HG03196 (cell line): ENCODE results near the gene IGF2R.
"Not testable (repeated sequence)": the region's sequence is repeated elsewhere in the genome, so short reads cannot be mapped to it uniquely, and the experiment has no call there.

Experiments
- ATAC-seq: cut with Tn5 transposase; IDR thresholded peaks from one replicate; pipeline ENCODE4 v1.9.1; 2021; ENCODE audit not compliant: unreplicated experiment

The IGF2R gene

DNA sequence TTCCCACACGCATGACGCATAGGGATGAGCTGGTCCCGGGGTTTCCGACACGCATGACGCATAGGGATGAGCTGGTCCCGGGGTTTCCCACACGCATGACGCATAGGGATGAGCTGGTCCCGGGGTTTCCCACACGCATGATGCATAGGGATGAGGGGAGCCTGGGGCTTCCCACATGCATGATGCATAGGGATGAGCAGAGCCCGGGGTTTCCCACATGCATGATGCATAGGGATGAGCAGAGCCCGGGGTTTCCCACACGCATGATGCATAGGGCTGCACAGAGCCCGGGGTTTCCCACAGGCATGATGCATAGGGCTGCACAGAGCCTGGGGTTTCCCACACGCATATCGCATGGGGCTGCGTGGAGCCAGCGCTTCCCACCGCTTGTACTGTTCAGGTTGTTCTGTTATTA lies 165.5 kb downstream of the IGF2R start:
- ATAC-seq, result not testable (repeated sequence)

DNA sequence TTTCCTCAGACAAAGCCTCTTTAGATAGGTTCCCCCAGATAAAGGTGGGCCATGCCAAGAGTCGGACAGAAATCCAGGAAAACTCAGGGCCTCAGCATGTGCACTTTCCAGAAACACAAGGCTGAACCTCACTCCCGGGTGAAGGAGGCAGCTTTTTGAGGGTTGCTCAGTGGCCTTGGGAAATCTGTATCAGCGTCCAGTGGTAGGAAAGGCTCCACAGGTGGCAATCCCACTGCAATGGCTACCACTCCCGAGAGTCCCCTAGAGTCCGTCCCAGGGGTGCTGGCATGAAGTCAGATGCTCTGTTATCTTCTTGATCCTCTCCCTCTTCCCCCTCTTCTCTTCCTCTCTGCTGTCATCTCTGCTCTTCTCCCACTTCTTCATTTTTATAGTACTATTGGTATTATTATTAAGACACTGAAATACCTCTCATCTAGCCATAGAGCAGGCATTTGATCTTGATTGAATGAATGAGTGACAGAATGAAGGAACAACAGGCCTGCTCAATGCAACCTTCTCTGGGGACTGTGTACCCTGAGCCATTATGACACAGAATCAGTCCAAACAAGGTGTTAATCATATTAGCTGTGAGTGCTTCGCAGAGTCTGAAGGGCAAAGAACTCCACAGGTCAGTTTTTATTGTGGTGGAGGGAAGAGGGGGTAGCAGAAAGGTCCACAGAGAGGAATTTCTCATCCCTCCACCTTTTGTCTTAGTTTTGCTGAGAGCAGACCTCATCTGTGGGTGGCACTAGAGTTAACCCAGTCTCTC lies 166.1 kb downstream of the IGF2R start:
- ATAC-seq, result no peak

DNA sequence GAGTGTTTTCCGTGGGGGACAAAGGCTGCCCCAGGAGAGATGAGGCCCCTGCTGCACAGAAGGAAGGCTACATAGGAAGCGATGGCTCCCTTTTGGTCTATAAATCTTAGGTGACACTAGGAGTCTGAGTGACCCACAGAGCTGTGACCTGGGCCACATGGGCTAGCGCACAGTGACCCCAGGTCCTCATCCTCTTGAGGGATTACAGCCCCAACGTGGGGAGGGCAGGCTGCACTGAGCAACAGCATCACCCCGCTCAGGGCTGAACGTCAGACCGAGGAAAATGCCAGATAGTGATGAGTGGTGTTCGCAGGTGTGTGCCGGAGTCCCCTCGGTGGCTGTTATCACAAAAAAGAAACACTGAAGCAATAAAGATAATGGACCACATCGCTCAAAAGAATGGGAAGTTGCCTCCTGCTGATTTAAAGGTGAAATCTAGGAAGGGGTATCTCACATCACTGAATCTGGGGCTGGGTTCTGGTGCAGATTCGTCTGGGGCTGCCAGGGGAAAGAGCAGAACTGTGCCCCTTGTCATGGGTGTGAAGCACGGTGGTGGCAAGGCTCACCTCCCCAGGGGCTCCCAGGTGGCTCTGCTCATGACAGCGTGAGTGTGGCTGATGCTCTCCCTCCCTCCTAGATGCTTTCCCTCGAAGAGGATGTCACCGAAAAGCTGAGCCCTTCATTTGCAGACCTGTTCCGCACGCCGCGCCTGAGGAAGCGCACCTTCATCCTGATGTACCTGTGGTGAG lies 167.2 kb downstream of the IGF2R start:
- no peak for ATAC-seq

DNA sequence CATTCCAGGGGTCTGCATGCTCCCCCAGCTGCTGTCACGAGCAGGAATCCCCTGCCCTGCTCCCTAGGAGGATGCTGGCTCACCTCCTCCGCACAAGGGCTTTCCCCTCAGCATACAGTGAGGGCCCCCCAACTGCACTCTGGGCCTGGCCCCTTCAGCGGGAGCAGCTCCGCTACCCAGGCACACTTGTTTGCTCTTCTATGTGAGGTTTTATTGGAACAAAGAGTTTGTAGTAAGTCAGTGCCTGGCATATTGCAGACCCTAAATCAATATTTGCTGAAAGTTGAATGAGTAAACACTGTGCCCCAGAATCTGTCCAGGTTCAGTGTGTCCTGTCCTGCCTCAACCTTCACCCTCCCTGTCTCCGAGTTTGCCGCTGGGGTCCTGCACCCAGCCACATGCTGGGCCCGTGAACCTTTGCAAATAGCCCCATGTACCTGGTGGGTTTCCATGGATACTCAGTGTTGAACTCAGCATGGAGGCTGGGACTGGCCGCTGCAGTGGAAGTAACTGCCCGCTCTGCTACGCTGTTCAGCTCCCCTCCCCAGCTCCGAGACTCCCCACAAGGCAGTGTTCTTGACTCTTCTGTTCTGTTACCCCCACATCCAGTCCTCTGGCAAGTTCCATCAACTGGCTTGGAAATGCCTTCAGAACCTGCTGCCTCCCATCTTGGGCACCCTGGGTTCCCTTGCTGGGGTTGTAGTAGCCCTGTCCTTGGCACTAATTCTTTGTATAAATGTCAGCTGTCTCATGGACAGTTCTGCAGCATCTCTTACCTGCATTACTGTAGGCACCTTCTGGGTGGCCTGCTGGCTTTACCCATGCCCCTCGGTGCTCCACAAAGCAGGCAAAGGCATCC lies 168.5 kb downstream of the IGF2R start:
- no peak for ATAC-seq

DNA sequence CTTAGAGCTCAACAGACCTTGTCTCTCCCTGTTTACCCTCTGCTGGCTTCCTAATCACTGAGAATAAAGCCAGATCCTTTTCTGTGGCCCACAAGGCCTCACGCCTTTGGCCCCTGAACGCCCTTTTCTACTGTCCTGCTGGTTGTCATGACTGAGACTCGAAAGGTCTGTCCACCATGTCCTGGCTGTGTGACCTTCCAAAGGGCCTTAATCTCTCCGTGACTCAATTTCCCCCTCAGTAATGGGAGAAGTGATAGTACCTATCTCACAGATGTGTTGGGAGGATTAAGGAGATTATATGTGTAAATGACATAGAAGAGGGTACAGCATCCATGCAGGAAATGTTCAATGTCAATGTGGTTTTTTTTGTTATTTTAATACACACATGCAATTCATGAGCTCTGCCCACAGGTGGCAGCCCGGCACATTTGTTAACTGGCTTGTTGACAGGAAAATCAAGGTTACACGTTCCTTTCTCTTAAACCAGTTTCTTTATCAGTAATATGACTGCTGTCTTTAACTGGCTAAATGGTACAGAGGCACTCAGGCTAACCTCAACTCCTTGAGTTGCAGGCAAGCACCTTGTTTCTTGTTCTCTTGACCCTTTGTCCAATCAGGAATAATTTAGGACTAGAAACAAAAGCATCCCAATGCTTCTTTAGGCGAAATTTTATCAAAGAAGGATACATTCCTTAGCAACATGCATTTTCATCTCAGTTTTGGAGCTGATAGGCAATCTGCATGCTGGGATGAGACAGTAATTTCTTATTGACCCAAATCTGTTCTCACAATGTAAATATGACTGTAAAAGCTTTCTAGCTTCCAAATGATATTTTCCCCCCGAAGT lies 169.3 kb downstream of the IGF2R start:
- no peak for ATAC-seq

DNA sequence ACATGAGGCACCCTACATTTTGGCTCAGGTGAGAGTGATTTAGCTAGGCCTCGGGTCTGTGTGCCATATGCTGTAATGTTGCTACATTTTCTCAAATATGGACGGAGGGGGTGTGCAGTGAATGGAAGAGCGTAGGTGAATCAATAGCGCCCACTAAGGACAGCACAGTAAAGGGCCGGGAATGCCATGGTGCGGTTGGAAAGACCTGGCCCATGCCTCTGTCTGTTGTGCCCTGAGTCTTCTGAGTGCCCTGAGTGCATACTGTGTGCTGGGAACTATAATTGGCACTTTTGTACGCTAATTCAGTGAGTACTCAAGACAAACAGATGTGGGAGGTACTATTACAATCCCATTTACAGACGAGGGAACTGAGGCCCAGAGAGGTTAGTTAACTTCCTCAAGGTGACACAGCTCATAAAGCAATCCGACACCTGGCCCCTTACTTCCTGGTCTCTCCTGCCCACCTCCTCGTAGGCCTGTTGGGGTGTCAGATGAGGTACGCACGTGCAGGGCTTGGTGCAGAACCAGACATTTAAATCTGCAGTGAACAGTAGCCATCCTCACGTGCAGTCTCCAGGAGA lies 170.0 kb downstream of the IGF2R start:
- ATAC-seq, result no peak

DNA sequence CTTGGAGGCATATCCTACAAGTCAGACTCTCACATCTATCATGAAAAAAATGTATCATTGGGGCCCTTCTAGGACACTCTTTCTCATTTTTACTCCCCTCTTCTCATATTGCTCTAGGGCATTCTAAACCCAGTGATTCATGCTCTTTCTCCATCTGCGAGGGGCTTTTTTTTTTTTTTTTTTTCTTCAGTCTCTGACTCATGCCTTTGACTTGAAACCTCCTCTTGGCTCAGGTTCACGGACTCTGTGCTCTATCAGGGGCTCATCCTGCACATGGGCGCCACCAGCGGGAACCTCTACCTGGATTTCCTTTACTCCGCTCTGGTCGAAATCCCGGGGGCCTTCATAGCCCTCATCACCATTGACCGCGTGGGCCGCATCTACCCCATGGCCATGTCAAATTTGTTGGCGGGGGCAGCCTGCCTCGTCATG lies 170.6 kb downstream of the IGF2R start:
- no peak for ATAC-seq

DNA sequence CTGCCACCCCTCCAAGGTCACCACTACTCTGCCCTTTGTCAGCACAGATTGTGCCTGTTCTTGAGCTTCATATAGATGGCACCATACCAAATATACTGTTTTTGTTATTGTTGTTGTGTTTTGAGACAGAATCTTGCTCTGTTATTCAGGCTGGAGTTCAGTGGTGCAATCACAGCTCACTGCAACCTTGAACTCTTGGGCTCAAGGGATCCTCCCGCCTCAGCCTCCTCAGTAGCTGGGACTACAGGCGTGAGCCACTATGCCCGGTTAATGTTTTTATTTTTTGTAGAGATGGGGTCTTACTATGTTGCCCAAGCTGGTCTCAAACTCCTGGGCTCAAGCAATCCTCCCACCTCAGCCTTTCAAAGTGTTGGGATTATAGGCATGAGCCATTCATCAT lies 171.6 kb downstream of the IGF2R start:
- ATAC-seq, result not testable (repeated sequence)

DNA sequence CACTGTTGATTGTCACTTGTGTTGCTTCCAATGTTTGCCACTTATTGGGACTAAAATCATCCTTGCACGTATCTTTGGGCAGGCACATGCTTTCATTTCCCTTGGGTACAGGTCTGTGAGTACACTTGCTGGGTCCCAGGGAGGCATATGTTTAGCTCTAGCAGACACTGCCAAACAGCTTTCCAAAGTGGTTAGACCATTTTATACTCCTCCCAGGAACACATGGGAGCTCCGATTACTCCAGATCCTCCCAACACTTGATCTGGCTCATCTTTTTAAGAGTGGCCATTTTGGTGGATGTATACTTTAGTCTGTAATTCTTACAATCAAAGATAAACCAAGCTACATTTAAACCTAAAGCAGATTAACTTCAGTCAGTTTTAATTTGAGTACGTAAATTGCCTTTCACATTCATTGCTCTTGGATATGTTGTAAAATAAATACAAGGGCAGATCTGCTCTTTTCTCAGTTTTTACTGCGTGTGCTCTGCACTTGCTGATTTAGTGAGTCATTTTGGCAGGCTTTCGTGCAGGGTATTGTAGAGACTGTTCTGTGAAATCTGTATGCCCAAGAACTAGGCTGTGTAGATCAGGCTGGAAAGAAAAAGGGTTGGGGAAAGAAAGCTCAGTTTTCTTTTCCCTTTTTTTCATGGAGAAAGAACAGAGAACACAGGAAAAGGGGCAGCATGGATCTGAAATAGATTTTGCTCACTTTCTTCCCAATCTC lies 172.3 kb downstream of the IGF2R start:
- no peak for ATAC-seq

DNA sequence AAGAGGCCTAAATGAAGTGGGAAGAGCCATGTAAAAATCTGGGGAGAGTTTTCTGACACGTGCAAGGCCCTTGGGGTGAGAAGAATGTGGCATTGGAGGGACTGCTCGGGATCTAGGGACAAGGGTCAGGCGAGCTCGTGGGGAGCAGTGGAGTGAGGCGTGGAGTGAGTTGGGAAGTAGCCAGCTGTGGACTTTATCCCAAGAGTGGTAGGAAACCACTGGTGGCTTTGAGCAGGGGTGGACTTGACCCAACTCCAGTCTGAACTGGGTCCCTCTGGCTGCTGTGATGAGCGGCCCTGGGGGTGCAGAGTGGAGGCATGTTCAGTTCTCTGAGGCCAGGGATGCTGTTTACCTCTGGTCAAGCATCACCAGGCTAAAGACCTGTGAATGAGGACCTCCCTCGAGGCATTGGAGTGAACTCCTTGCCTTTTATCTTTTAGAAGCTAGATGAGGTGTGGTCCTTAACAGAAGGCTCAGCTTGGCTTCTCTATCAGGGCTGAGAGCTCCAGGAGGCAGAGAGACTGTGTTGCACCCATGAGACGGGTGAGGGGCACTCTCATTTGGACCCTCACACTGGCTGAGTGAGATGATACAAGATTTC lies 173.3 kb downstream of the IGF2R start:
- ATAC-seq, result no peak

DNA sequence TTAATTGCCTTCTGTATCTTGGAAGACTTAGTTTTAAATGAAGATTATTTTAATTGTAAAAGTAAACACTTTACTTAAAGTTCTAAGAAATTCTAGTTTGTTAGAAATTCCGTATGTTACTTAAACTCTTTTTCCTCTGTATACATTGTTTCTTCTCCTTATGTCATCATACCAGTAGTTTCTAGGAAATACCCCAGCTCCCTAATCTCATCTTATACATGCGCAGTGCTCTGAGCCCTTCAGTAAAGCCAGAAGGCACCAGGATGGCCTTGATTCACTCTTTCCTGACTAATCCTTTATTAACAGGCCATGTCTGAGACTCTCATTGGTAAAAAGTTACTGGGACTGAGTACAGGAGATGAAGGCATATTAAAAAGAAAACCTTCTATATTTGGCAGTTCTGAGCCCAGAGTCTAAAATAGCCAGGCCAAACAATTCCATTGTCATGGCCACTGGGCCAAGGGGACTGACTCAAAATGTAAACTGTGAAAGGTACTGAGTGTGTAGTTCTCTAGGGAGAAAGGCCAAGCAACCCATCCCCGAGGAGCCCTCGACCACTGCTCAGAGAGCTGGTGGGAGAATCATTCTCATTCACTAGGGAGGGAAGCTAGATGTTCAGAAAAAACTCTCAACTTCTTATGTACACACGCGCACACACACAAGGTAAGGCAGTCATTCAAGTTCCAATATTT lies 177.7 kb downstream of the IGF2R start:
- no peak for ATAC-seq

DNA sequence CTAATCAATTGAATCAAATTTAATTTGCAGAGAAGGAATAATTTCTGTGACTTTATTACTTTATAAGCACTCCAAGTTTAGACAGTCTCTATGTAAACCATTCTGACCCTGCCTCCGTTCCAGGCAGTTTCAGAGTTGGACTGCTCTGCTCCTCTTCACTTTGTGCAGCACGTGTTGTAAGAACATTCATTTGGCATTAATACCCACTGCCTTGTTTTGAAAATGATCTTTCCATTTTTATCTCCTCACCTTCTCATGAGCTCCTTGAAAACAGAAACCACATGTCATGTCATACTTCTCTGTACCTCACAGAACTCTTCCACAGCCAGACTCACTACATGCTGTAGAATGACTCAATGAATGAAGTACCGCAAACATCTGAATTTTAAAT lies 178.3 kb downstream of the IGF2R start:
- ATAC-seq, result no peak

DNA sequence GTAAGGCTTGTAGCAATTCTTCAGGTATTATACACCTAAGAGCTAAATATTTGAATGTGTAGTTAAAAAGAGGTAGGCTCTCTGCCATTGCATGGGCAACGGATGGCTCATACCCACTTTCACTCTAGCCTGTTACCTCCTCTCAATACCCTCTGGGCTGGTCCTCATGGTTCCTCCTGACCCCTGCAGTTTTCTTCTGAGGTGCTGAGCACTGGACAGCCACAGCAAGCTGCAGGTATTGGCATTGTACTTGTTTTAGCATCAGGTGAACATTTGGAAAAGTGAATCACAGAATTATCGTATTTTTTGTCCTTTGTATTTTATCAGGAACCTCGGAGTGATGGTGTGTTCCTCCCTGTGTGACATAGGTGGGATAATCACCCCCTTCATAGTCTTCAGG lies 185.6 kb downstream of the IGF2R start:
- ATAC-seq, result no peak

DNA sequence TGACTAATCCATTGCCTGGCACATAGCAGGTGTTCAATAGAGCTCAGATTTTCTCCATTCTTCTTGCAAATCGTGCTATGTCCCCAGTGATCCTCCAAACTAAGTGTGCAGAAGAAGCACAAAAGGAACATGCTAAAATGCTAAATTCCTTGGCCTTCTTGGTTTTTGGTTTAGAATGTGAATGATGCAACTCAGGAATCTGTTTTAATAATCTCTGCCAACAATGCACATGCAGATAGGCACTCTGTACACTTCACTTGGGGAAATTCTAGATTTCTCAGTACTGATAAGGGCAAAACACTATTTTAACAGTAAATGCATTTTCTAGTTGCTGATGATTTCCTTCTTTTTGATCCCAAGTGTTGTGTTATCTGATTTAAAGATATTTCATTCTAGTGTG lies 188.0 kb downstream of the IGF2R start:
- no peak for ATAC-seq

DNA sequence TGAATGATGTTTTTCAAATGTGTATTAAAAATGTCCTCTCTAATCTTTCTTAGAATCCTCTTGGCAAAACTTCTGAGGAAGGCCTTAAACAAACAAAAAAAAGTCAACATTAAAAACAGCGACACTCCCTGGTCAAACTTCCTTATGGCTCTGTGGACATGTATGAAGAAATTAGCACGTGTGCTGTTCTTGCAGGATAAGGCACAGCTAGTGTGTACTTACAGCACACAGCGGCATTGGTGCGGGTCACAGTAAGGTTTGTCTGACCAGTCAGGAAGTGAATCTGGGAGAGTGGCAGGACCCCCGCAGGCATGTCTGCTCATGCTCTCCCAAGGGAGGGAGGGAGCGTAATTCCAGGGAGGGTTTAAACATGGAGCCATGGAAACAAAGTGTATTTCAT lies 191.6 kb downstream of the IGF2R start:
- ATAC-seq, result no peak
